Right kidney (tissue), 9 donors: ENCODE data around the gene KAT6B.
"Not testable (repeated sequence)": the region's sequence is repeated elsewhere in the genome, so short reads cannot be mapped to it uniquely, and the experiment has no call there.

ENCODE experiments used
- DNase-seq: peaks from one replicate; pipeline ENCODE4 v3.0.0-alpha.2; 2016
- long read RNA-seq, 8 donors: transcript quantifications; one replicate each; lab custom pipeline, GENCODE V29; 2026

KAT6B gene
- long read RNA-seq, donor 1, full-length matches to known transcripts, result 3 of 3 reads
- long read RNA-seq, donor 1, partial matches to known transcripts, result 0 of 3 reads
- long read RNA-seq, donor 1, other reads (novel, unspliced or antisense), result 0 of 3 reads
- long read RNA-seq, donor 2, partial matches to known transcripts, result 0 of 5 reads
- long read RNA-seq, donor 2, other reads (novel, unspliced or antisense), result 0 of 5 reads
- long read RNA-seq, donor 3, partial matches to known transcripts, result 8 of 11 reads
- long read RNA-seq, donor 3, other reads (novel, unspliced or antisense), result 0 of 11 reads
- long read RNA-seq, donor 4, full-length matches to known transcripts, result 4 of 18 reads
- long read RNA-seq, donor 4, partial matches to known transcripts, result 14 of 18 reads
- long read RNA-seq, donor 4, other reads (novel, unspliced or antisense), result 0 of 18 reads
- long read RNA-seq, donor 5, partial matches to known transcripts, result 8 of 12 reads
- long read RNA-seq, donor 5, other reads (novel, unspliced or antisense), result 0 of 12 reads
- long read RNA-seq, donor 6, full-length matches to known transcripts, result 5 of 17 reads
- long read RNA-seq, donor 6, partial matches to known transcripts, result 12 of 17 reads
- long read RNA-seq, donor 6, other reads (novel, unspliced or antisense), result 0 of 17 reads
- long read RNA-seq, donor 7, full-length matches to known transcripts, result 13 of 36 reads
- long read RNA-seq, donor 7, partial matches to known transcripts, result 23 of 36 reads
- long read RNA-seq, donor 7, other reads (novel, unspliced or antisense), result 0 of 36 reads
- long read RNA-seq, donor 8, full-length matches to known transcripts, result 4 of 10 reads
- long read RNA-seq, donor 8, partial matches to known transcripts, result 6 of 10 reads
- long read RNA-seq, donor 8, other reads (novel, unspliced or antisense), result 0 of 10 reads

DNA sequence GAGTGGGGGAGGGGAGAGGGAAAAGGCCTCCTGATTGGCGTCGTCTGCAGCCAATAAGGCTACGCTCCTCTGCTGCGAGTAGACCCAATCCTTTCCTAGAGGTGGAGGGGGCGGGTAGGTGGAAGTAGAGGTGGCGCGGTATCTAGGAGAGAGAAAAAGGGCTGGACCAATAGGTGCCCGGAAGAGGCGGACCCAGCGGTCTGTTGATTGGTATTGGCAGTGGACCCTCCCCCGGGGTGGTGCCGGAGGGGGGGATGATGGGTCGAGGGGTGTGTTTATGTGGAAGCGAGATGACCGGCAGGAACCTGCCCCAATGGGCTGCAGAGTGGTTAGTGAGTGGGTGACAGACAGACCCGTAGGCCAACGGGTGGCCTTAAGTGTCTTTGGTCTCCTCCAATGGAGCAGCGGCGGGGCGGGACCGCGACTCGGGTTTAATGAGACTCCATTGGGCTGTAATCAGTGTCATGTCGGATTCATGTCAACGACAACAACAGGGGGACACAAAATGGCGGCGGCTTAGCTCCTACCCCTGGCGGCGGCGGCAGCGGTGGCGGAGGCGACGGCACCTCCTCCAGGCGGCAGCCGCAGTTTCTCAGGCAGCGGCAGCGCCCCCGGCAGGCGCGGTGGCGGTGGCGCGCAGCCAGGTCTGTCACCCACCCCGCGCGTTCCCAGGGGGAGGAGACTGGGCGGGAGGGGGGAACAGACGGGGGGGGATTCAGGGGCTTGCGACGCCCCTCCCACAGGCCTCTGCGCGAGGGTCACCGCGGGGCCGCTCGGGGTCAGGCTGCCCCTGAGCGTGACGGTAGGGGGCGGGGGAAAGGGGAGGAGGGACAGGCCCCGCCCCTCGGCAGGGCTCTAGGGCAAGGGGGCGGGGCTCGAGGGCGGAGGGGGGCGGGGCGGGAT lies at the start of gene KAT6B:
Gene KAT6B (plus strand): TSS at position 459 of the 903 bp plus-strand sequence. CDS start 16,258 bp downstream, outside the sequence.
- DNase-seq, result peak; percentile 97

DNA sequence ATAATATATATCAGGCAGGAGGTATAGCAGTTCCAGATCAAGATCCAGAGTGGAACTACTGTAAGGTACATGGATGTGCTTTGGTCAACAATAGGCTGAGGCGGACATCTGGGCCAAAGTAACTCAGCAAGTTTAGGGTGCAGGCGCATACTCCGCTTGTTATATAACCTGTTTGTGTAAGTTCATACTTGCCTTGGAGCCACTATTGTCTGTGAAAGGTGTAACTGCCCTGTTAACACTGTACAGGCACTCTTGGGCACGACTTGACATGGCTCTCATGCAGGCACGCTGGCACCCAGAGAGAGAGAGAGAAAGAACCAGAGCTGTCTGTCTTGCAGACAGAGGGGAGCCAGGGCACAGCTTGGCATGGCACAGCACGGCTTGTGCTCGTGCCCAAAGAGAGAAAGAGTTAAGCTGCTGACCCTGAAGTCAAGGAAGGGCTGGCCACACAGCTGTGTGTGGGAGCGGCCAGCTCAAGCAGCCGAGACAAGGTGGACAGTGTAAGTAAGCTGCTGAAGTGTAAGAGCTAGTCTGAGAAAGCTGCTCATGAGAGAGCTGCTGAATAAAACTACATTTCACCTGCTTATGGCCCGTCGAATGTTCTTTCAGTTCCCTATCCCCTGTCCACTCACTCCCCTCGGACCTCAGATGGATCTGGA lies 47.8 kb upstream of the KAT6B start:
- DNase-seq, result peak; percentile 19

DNA sequence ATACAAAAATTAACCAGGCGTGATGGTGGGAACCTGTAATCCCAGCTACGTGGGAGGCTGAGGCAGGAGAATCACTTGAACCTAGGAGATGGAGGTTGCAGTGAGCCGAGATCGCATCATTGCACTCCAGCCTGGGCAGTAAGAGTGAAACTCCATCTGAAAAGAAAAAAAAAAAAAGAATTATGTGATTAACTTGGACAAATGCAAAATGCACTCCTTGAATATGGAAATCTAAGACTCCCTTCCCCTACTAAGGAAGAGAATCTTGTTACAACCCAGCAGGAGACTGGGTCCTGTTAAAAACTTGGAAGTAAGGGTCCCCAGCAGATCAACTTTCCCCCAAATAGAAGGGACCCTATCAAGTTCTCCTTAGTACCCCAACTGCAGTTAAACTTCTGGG lies 44.5 kb upstream of the KAT6B start:
- not testable (repeated sequence) for DNase-seq

DNA sequence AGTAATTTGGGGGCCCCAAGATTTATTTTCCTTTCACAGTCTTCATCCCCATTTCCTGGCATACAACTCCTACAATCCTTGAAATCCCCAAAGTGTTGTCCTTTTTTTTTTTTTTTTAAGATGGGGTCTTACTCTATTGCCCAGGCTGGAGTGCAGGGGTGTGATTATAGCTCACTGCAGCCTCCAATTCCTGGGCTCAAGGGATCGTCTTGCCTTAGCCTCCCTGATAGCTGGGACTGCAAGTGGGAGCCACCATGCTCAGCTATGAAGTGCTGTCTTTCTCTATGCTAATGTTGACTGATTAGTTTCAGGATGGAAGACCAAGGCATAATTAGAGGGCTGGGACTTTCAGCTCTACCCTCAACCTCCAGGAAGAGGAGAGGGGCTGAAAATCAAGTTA lies 41.9 kb upstream of the KAT6B start:
- DNase-seq, result no peak

DNA sequence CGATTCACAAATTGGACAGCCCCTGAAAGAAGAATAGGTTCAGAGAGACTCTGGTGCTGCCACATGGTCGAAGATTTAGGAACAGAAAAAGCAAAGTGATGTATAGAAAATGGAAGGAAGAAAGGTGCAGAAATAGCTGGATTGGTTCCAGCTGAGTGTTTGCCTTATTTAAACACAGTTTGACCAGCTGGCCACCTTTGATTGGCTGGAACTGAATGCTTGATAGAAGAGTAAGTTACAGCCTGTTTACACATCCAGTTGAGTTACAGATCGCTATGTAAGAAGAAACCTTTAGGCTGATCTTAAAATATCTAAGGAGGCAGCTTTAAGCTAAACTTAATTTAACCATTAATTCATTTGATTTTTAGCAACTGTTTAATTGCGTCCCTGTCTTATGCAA lies 40.3 kb upstream of the KAT6B start:
- DNase-seq, result no peak

DNA sequence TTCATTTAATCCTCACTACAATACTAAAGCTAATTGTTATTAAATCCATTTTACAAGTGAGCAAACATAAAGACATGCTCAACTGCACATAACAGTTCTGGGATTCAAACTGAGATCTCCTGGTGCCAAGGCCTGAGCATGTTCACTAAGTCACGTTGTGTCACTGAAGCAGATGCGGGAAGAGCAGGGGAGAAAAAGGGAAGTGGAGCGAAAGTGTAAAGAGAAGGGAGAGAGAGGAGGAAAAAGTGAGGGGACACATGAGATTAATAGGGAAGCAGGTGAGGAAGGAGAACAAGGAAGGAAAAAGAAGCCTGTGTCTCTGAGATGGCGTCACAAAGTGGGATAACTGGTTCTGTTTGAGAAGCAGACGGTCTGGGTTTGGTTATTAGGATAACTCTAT lies 38.9 kb upstream of the KAT6B start:
- DNase-seq, result no peak

DNA sequence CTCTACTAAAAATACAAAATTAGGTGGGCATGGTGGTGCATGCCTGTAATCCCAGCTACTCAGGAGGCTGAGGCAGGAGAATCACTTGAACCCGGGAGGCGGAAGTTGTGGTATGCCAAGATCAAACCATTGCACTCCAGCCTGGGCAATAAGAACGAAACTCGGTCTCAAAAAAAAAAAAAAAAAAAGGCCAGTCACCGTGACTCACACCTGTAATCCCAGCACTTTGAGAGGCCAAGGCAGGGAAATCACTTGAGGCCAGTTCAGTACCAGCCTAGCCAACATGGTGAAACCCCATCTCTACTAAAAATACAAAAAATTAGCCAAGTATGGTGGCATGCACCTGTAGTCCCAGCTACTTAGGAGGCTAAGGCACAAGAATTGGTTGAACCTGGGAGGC lies 34.4 kb upstream of the KAT6B start:
- not testable (repeated sequence) for DNase-seq

DNA sequence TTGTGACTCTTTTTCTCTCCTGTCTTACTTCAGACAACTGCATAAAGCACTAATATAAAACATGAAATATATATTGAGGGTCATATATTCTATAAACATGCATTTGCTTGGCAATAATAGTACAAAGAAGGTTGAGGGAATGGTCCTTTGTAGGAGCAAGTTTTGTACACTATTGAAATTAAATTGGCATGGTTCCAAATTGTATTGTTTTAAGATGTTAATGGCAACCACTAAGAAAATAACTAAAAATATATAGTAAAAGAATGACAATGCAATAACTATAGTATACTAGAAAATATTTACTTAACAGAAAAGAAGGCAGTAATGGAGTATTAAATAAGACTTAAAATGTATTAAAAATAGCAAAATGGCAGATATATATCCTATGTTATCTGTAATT lies 33.7 kb upstream of the KAT6B start:
- no peak for DNase-seq

DNA sequence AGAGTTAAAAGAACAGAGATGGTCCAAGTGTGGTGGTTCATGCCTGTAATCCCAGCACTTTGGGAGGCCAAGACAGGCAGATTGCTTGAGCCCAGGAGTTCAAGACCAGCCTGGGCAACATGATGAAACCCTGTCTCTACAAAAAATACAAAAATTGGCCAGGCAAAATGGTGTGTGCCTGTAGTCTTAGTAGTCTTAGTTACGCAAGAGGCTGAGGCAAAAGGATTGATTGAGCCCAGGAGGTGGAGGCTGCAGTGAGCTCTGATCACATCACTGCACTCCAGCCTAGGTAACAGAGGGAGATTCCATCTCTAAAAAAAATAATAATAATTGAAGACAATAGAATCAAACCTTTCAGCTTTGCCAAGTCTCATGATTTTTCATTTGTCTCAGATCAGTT lies 33.2 kb upstream of the KAT6B start:
- not testable (repeated sequence) for DNase-seq

DNA sequence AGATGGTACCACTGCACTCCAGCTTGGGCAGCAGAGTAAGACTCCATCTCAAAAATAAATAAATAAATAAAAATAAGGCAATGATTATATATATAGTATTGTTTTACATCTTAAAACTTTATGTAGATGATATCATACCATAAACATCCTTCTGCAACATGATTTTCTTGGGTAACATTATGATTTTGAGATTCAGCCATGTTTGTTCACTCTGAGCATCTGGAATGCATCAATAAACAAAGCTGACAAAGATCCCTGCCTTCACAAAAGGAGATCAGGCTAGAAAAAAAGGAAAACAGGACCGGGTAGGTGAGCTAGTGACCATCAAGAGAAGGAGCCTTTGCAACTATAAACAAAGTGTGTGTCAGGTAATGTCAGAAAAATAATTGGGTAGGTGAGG lies 31.9 kb upstream of the KAT6B start:
- DNase-seq, result no peak

DNA sequence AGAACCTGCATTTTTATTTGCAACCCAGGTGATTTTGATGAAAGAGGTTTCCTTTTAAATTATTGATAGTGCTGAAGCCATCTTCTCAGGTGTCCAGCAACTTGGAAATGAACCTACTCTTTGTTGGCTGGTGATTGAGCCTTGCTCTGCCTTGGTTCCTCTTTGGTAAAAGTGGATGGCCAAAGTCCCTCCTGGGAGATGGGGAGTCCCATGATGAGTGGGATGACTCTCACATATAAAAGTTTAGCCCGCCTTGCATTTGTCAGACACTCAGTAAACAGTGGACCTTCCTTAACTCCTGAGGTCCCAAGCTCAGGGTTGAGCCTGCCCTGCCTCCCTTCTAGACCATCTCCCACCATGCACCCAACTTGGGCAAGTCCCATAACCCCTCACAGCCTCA lies 28.9 kb upstream of the KAT6B start:
- DNase-seq, result no peak

DNA sequence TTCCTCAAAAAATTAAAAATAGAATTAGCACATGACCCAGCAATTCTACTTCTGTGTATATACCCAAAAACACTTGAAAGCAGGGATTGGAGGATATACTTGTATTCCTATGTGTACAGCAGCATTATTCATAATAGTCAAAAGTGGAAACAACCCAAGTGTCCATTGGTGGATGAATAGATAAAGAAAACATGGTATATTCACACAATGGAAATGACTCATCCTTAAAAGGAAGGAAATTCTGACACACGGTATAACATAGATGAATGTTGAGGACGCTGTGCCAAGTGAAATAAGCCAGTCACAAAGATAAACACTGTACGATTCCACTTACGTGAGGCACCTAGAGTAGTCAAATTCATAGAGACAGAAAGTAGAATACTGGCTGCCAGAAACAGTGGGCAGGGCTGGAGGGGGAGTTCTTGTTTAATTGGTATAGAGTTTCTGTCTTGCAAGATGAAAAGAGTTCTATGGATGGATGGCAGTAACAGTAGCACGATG lies 26.6 kb upstream of the KAT6B start:
- DNase-seq, result no peak

DNA sequence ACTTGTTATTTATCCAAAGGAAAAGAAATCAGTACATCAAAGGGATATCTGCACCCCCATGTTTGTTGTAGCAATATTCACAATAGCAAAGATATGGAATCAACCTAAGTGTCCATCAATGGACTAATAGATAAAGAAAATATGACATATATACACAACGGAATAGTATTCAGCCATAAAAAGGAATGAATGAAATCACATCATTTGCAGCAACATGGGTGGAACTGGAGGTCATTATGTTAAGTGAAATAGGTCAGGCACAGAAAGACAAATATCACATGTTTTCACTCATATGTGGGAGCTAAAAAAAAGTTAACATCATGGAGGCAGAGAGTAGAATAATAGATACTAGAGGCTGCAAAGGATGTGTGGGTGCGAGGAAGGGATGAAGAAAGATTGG lies 25.0 kb upstream of the KAT6B start:
- DNase-seq, result no peak

DNA sequence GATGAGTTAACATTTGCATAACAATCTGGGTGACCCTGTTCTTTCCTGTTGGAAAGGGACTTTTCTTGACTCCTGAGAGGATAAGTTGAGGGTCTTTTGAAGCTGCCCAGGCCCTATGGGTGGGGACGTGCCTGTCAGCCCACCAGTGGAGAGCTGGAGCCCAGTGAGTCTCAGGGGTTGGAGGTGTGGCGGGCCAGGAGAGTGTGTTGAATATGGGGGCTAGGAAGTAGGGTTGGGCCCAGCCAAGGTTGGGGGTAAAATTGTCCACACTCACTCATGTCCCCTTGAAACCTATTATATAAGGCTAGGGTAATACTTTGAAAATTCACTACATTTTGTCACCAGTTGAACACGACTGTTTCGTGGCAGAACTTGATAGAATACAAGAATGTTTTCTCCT lies 17.9 kb upstream of the KAT6B start:
- DNase-seq, result no peak

DNA sequence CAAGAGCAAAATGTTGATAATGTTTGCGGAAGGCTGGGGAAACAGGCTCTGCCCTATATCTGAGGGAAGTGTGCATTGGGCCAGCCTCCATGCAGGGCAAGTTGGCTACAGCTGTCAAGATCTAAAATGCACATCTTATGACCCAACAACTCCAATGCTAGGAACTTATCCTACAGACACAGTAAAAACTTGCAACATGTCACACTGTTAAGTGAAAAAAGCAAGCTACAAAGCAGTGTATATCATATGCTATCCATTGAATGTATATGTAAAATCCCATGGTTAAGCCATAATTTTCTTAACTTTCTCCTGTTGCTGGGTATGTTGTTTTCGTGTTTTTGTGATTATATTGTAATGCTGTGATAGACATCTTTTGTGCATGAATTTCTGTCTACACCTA lies 16.3 kb upstream of the KAT6B start:
- DNase-seq, result no peak

DNA sequence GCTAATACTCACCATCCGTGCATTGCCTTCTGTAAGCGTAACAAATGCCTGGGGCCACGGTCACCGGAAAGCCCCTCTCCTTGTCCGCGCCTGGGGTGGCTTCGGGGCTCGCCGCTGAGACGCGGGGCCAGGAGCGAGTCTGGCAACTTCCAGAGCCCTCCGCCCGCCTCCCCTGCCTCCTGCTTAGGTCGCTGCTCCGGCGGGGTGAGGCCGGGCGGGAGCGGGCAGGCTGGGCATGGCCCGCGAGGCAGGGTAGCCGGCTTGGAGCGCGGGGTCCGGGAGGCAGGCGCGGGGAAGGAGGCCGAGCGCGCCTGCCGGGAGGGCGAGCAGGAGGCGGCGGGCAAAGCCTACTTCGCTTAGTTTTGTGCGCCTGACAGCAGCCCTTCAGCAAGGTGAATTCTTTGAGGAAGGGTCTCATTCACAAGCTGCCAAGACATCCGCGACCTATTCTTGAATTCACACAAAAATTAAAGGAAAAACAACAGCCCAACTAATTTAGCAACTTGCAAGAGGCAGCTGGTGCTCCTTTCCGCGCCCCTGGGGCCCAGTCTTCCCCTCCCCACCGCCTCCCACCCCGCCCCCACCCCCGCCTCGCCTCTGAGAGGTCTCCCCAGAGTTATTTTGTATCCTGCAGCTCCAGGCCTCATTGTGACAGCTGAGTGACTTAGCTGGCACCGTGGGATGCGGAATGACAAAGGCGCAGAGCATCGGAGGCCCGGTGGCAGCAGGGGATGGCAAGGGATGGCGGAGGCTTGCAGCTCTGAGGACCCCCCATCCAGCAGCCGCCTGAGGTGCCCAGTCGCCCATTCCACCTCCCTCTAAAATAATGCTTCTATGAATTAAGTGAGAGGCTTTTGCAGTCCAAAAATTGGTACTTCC lies 12.8 kb upstream of the KAT6B start:
- DNase-seq, result peak; percentile 65

DNA sequence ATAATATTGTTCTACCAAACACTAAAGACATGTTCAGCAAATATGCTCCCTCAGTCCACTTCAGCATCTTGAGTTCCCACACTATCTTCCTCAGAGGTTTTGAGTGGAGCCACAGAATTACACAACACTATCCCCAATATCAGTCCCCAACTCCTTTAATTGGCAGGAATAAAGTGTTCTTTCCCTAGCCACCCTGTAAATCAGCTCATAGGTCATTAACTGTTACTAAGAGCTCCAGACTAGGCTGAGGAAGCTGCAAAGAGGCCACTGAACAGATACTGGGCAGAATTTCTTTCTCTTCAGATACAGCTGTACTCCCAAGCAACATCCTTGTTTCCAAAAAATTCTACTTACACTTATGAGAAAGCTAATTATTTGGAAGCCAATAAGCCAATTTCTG lies 11.6 kb upstream of the KAT6B start:
- DNase-seq, result no peak

DNA sequence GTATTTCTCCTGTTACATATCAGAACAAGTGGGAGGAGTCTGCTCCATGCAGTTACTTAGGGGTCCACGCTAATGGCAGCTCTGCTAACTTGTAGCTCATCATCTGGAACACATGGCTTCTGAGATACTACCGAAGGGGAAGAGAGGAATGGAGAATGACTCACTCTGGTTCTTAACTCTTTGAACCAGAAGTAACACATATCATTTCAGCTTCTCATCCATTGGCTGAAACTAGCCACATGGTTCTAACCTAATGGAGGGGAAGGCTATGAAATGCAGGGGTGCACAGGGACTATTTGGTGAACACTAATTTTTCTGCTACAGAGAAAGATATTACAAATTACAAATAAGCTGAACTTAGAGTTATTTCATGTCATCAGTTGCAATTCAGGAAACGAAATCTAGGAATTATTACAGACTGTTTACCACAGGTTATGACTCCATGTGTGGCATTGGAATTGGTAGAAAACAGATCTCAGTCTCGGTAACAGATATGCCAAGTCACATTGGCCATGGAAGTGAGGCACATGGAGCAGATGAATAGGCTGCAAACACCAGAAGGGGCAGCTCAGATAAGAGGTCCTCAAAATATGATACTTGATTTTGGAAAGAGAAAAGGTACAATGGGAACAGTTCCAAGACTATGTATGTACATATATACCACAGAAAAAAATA lies 9.4 kb upstream of the KAT6B start:
- DNase-seq, result no peak

DNA sequence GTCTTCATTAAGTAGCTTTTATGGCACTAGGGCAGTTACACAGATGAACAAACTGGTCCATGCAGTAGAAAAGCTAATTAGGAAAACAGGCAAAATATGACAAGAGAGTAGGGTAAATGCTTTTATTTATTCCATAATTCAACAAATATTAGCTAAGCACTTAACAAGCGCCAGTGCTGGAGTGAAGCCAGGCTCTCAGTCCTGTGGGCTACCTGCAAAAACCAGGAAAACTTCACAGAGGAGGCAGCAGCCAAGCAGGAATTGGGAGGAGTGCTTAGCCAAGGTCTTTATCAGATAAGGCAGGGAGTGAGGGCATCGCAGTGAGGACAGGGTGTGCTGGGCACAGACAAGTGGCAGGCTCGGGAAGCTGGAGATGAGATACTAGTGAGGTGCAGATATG lies 4.9 kb upstream of the KAT6B start:
- no peak for DNase-seq

DNA sequence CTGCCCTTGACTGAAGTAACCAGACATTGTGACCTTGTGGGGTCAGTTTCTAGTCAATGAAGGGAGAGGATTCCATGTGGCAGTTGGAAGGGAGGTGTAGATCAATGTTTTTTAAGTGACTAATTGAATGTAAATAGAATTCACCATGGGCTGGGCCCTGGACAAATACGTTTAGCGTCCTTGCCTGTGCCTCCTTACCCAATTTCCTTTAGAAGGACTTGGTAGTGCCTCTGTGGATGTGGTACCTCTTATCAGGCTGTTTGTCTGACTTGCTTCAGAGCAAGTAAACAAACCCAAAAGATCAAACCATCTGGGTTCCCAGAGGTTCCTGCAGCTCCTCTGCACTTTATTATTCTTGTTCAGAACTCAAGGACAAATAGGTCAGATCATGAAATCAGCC lies 4.3 kb upstream of the KAT6B start:
- no peak for DNase-seq
